Keratinocyte (primary cell): ENCODE measurements around the gene USH2A. TPM values are rescaled to one million over a fixed set of nuclear protein-coding genes. Genes with fewer than 3 reads are reported as not detected.

Experiments used
- DNase-seq: peaks from one replicate; pipeline ENCODE4 v3.0.0-alpha.2; 2011; ENCODE audit warnings: low read depth, missing footprints, low spot score
- FAIRE-seq: peaks from 2 replicates; lab custom pipeline; 2011; peaks lifted over from hg19 to GRCh38; lab: Jason Lieb, UNC
- H2AFZ ChIP-seq: 2 replicates; pipeline ENCODE4 v1.6.0; 2012; ENCODE audit warnings: low read length, control low read depth, inconsistent platforms; ENCODE audit not compliant: control insufficient read depth
- H3K27ac ChIP-seq: 2 replicates; pipeline ENCODE4 v1.5.1; 2011; ENCODE audit warnings: low read length; ENCODE audit not compliant: control insufficient read depth, insufficient read depth
- H3K27me3 ChIP-seq: 3 replicates; pipeline ENCODE4 v1.6.0; 2011; ENCODE audit warnings: low read length; ENCODE audit not compliant: control insufficient read depth, insufficient read depth; ENCODE audit errors: extremely low read depth
- H3K36me3 ChIP-seq, 2 experiments: 2 replicates in 1 of 2; 3 replicates in 1 of 2; pipeline ENCODE4 v1.5.1; 2011; ENCODE audit warnings: low read length in 2 of 2, mild to moderate bottlenecking in 1 of 2; ENCODE audit not compliant: control insufficient read depth in 2 of 2, insufficient read depth in 2 of 2; ENCODE audit errors: extremely low read depth in 1 of 2
- H3K4me1 ChIP-seq: 3 replicates; pipeline ENCODE4 v1.5.1; 2011; ENCODE audit warnings: low read length; ENCODE audit not compliant: control insufficient read depth, insufficient read depth; ENCODE audit errors: extremely low read depth
- H3K4me2 ChIP-seq: 3 replicates; pipeline ENCODE4 v1.6.0; 2011; ENCODE audit warnings: low read depth, low read length; ENCODE audit not compliant: control insufficient read depth, insufficient read depth; ENCODE audit errors: extremely low read depth
- H3K4me3 ChIP-seq, 3 experiments: fragments of 200-600 bp in 1 of 3; sonication (generic) in 1 of 3; 2 replicates in 2 of 3; 3 replicates in 1 of 3; pipeline ENCODE4 v1.5.1; 2011 to 2016; ENCODE audit warnings: low read length in 3 of 3, mild to moderate bottlenecking in 3 of 3, control low read depth in 2 of 3, inconsistent platforms in 1 of 3, low read depth in 1 of 3, mixed read lengths in 1 of 3, mixed run types in 1 of 3, moderate library complexity in 1 of 3; ENCODE audit not compliant: control insufficient read depth in 2 of 3, insufficient read depth in 2 of 3; ENCODE audit errors: extremely low read depth in 1 of 3
- H3K79me2 ChIP-seq: 2 replicates; pipeline ENCODE4 v1.6.0; 2012; ENCODE audit warnings: low read length; ENCODE audit not compliant: control insufficient read depth, insufficient read depth
- H3K9ac ChIP-seq: 3 replicates; pipeline ENCODE4 v1.6.0; 2011; ENCODE audit warnings: low read length; ENCODE audit not compliant: control insufficient read depth, insufficient read depth; ENCODE audit errors: extremely low read depth
- H3K9me1 ChIP-seq: 3 replicates; pipeline ENCODE4 v1.6.0; 2011; ENCODE audit warnings: low read length; ENCODE audit not compliant: control insufficient read depth, insufficient read depth; ENCODE audit errors: extremely low read depth
- H3K9me3 ChIP-seq: 2 replicates; pipeline ENCODE4 v1.5.1; 2012; ENCODE audit warnings: low read depth, low read length; ENCODE audit not compliant: control insufficient read depth
- H4K20me1 ChIP-seq: 3 replicates; pipeline ENCODE4 v1.6.0; 2011; ENCODE audit warnings: low read length; ENCODE audit not compliant: control insufficient read depth, insufficient read depth; ENCODE audit errors: extremely low read depth
- EZH2 ChIP-seq: IDR thresholded peaks from one replicate; pipeline ENCODE4 v1.6.1; 2012; ENCODE audit warnings: inconsistent platforms, mild to moderate bottlenecking, low read length, moderate library complexity
- dilution Hi-C: fragments of 300-500 bp; cut with MboI; formaldehyde crosslinking; loops from one replicate; pipeline ENCODE4 v1.7.0; 2020; ENCODE audit warnings: low sequenced_read_pairs; ENCODE audit not compliant: extremely low pct_ligation_motif_present
- polyA plus RNA-seq, 5 experiments: library from polyadenylated mRNA; depleted of rRNA in 3 of 5; stranded (reverse) in 3 of 5; stranded (forward) in 1 of 5; unstranded in 1 of 5; fragments of >200 nt; gene quantifications; 1 replicate in 1 of 5; 2 replicates in 3 of 5; 3 replicates in 1 of 5; pipeline versions ENCODE4 v1.2.1 to v1.2.3, GENCODE V29; 2011 to 2012; ENCODE audit warnings: missing spikeins in 2 of 5, low read depth in 1 of 5, low replicate concordance in 1 of 5
- TF ChIP-seq, protein P1 (sequence below), 3 experiments: IDR thresholded peaks in 1 of 3; conservative IDR thresholded peaks in 1 of 3; optimal IDR thresholded peaks in 1 of 3; 2 replicates in 2 of 3; 3 replicates in 1 of 3; pipeline versions ENCODE3 to v1.5.1; 2011; ENCODE audit warnings: low read length in 3 of 3, mild to moderate bottlenecking in 3 of 3, moderate library complexity in 2 of 3, control low read depth in 1 of 3, inconsistent platforms in 1 of 3; ENCODE audit not compliant: insufficient read depth in 2 of 3; ENCODE audit errors: extremely low read depth in 1 of 3

The USH2A gene
- polyA plus RNA-seq, 1 donor (not counting 4 experiments of a cell fraction or from before 2014, with no cell fraction given), result not detected

DNA sequence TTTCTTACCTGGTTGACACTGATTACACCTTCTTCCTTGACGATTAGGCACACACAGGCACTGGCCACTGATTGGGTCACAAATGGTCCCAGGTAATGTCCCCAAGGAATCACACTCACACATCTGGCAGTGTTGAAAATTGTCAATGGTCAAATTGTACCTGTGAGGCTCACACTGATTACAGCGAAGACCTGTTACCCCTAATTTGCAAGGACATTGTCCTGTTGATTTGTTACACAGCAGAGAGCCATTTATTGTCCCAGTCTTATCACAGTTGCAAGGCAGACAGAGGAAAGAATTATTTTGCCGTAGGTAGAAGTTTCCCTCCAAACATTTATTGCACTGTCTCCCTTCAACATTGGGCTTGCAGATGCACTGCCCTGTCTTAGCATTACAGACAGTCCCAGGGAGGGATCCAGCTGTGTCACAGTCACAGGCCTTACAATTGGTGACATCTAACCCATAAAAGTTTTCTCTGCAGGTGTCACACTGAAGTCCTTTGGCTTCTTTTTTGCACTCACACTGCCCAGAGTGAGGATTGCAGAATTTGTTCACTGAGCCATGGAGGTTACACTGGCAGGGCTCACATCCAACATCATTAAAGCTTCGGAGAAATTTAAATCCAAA lies 176.6 kb downstream of the USH2A start:
- Histone ChIP-seq H2AFZ (no peak overlapping the region), H3K27me3 (no peaks in the 10 kb centered on the region), H3K4me3 (no peak overlapping the region), H4K20me1 (no peaks in the 10 kb centered on the region), H3K9me3 (no peaks in the 10 kb centered on the region), H3K36me3 (no peaks in the 10 kb centered on the region), H3K4me2 (no peak overlapping the region), H3K9me1 (no peaks in the 10 kb centered on the region), H3K4me1 (peaks cover 2% of the 10 kb centered on the region), H3K9ac (no peak overlapping the region), H3K27ac (no peak overlapping the region), H3K79me2 (no peaks in the 10 kb centered on the region)
- no peak for TF ChIP-seq EZH2
- TF ChIP-seq, protein P1, sequence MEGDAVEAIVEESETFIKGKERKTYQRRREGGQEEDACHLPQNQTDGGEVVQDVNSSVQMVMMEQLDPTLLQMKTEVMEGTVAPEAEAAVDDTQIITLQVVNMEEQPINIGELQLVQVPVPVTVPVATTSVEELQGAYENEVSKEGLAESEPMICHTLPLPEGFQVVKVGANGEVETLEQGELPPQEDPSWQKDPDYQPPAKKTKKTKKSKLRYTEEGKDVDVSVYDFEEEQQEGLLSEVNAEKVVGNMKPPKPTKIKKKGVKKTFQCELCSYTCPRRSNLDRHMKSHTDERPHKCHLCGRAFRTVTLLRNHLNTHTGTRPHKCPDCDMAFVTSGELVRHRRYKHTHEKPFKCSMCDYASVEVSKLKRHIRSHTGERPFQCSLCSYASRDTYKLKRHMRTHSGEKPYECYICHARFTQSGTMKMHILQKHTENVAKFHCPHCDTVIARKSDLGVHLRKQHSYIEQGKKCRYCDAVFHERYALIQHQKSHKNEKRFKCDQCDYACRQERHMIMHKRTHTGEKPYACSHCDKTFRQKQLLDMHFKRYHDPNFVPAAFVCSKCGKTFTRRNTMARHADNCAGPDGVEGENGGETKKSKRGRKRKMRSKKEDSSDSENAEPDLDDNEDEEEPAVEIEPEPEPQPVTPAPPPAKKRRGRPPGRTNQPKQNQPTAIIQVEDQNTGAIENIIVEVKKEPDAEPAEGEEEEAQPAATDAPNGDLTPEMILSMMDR (optimal IDR thresholded peaks at IDR 0.05 in 1 of 3, IDR thresholded peaks at IDR 0.05 in 1 of 3, conservative IDR thresholded peaks at IDR 0.05 in 1 of 3; ENCODE audit: extremely low read depth in 1 of 3, insufficient read depth in 2 of 3, low read length in 3 of 3), result no peak
- FAIRE-seq (no peak), DNase-seq (no peak)
- dilution Hi-C loops, result no loop called here

DNA sequence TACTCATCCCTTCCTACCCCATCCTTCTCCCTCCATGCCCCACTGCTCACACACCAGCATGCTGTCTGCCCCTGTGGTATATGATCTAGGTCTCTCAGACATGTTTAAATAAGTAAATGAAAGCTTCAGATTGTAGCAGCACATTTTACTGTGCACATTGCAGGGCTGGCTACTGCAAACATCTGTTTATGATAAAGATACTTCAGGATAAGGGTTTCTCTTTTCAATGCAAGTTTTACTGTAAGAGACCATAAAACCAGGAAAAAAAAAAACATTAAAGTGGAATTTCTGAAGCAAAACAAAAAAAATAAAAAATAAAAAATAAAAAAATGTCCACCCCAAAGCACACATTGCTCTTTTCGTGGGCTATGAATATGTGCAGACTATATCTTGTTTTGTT lies 184.4 kb downstream of the USH2A start:
- Histone ChIP-seq H3K9me3 (no peaks in the 10 kb centered on the region), H3K9me1 (no peaks in the 10 kb centered on the region), H3K9ac (no peak overlapping the region), H2AFZ (no peak overlapping the region), H3K4me1 (no peaks in the 10 kb centered on the region), H3K27me3 (no peaks in the 10 kb centered on the region), H3K36me3 (no peaks in the 10 kb centered on the region), H3K4me3 (no peak overlapping the region), H3K79me2 (no peaks in the 10 kb centered on the region), H3K27ac (no peak overlapping the region), H3K4me2 (no peak overlapping the region), H4K20me1 (no peaks in the 10 kb centered on the region)
- TF ChIP-seq, protein P1 (optimal IDR thresholded peaks at IDR 0.05 in 1 of 3, IDR thresholded peaks at IDR 0.05 in 1 of 3, conservative IDR thresholded peaks at IDR 0.05 in 1 of 3; ENCODE audit: extremely low read depth in 1 of 3, insufficient read depth in 2 of 3, low read length in 3 of 3), result no peak
- no peak for TF ChIP-seq EZH2
- no peak for DNase-seq
- FAIRE-seq, result no peak
- dilution Hi-C loops, result no loop called here
